Pancreas (tissue), 10 donors: ENCODE data around the gene TRIM36. TPM values are rescaled to one million over a fixed set of nuclear protein-coding genes. Genes with fewer than 3 reads are reported as not detected.

Source experiments
- ATAC-seq, 4 donors: fragments of 200-7000 bp; cut with Tn5 transposase; one replicate each; pipeline versions ENCODE4 v1.8.0 to v1.9.1; 2020; ENCODE audit warnings: mild to moderate bottlenecking in 4 of 4, moderate library complexity in 4 of 4
- DNase-seq, 6 donors: peaks; one replicate each; pipeline ENCODE4 v3.0.0-alpha.2; 2020
- FAIRE-seq: peaks from 2 replicates; lab custom pipeline; 2012; peaks lifted over from hg19 to GRCh38; lab: Jason Lieb, UNC
- H3K27ac ChIP-seq, 4 donors: fragments of 200-600 bp; sonication (generic); 1 replicate in 3 of 4; 2 replicates in 1 of 4; pipeline versions ENCODE4 v1.5.0 to v1.8.0; 2020
- H3K27me3 ChIP-seq, 4 donors: fragments of 200-600 bp; one replicate each; pipeline ENCODE4 v1.8.0; 2021
- H3K36me3 ChIP-seq, 3 donors: fragments of 200-600 bp; sonication (generic) in 1 of 3; one replicate each; pipeline versions ENCODE4 v1.5.0 to v1.8.0; 2020 to 2021
- H3K4me1 ChIP-seq, 3 donors: fragments of 200-600 bp; one replicate each; pipeline ENCODE4 v1.8.0; 2021
- H3K4me3 ChIP-seq, 4 donors: fragments of 200-600 bp; sonication (generic) in 2 of 4; one replicate each; pipeline versions ENCODE4 v1.5.0 to v1.8.0; 2020 to 2021
- H3K9me3 ChIP-seq, 4 donors: fragments of 200-600 bp; one replicate each; pipeline ENCODE4 v1.8.0; 2021
- WGBS, 2 donors: extraction: QIAGEN DNeasy Blood & Tissue Kit; methylation state at CpG; one replicate each; pipeline ENCODE4 v1.1.7; 2013; 5-methylcytosine and 5-hydroxymethylcytosine counted together
- intact Hi-C, 3 donors: fragments of 100-400 bp; cut with DNase I; formaldehyde crosslinking; loops; one replicate each; pipeline versions ENCODE4 v1.11.1 to v1.14.2; 2022
- polyA plus RNA-seq, 2 donors: library from polyadenylated mRNA; stranded (reverse); fragments of 200-250 nt; gene quantifications; one replicate each; pipeline ENCODE4 v1.2.3, GENCODE V29; 2013
- total RNA-seq, 6 donors: library from RNA; stranded (reverse); fragmentation: NEBNext Ultra II Directional in 4 of 6; extraction: Animal tissue kit (Norgen Biotek cat#: 25700) in 4 of 6; gene quantifications; one replicate each; pipeline versions ENCODE4 v1.2.1 to v1.2.4, GENCODE V29; 2021 to 2023
- TF ChIP-seq, protein P1 (sequence below), 4 donors: fragments of 200-600 bp; sonication (generic) in 3 of 4; IDR thresholded peaks; one replicate each; pipeline versions ENCODE4 v1.5.0 to v1.8.0; 2021; ENCODE audit warnings: antibody characterized with exemption in 4 of 4
- donor health status: healthy with polysubstance abuse.
- donor health status: DM: no; HTN: no; CAD: no; lungs with moderate emphysema.
- donor health status: DM: no; HTN: no; CAD: no.
- donor health status: control.
- donor health status: control.
- donor health status: Bipolar disorder and iron deficiency.
- donor health status: DM: yes; HTN: yes; CAD: no.
- donor health status: DM: no; HTN: no; CAD: no.
- donor health status: DM: no; HTN: no; CAD: no.
- donor health status: DM: yes; HTN: yes; CAD: no.

TRIM36 gene
- 1 to 10 TPM in 4 of 6 donors, under 1 TPM in 2; 0.83 to 2.1 (median 1.2) TPM for total RNA-seq
- polyA plus RNA-seq: under 1 TPM; 0.52 to 0.61 TPM

GRCh38 chr5:115169487-115170133 is at the start of gene TRIM36:
Gene TRIM36 (minus strand): TSS chr5:115169908. CDS start chr5:115169634, 274 bp downstream.
- H3K4me3 ChIP-seq: peak within 1 kb of the TSS; percentile 79 to 97 (median 85)
- 0 to 1% methylated on average over 59 to 68 of the region's 68 CpGs for WGBS, 2 donors
- DNase-seq (peak; percentile 93 to 99 (median 98)), ATAC-seq (peak; percentile 94 to 99 (median 98)), FAIRE-seq (no peak)
- no peaks in the 10 kb centered on the region for H3K4me1 ChIP-seq
- no peaks in the 10 kb centered on the region for H3K36me3 ChIP-seq
- TF ChIP-seq, protein P1, sequence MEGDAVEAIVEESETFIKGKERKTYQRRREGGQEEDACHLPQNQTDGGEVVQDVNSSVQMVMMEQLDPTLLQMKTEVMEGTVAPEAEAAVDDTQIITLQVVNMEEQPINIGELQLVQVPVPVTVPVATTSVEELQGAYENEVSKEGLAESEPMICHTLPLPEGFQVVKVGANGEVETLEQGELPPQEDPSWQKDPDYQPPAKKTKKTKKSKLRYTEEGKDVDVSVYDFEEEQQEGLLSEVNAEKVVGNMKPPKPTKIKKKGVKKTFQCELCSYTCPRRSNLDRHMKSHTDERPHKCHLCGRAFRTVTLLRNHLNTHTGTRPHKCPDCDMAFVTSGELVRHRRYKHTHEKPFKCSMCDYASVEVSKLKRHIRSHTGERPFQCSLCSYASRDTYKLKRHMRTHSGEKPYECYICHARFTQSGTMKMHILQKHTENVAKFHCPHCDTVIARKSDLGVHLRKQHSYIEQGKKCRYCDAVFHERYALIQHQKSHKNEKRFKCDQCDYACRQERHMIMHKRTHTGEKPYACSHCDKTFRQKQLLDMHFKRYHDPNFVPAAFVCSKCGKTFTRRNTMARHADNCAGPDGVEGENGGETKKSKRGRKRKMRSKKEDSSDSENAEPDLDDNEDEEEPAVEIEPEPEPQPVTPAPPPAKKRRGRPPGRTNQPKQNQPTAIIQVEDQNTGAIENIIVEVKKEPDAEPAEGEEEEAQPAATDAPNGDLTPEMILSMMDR (IDR thresholded peaks at IDR 0.05): no peak
- intact Hi-C loops: no loop called here
- peaks cover 0 to 6% (median 0%) of the 10 kb centered on the region in 4 donors for H3K27me3 ChIP-seq
- no peaks in the 10 kb centered on the region for H3K9me3 ChIP-seq
- H3K27ac ChIP-seq: peak within 1 kb of the TSS; percentile 58 to 72 (median 66)

DNA sequence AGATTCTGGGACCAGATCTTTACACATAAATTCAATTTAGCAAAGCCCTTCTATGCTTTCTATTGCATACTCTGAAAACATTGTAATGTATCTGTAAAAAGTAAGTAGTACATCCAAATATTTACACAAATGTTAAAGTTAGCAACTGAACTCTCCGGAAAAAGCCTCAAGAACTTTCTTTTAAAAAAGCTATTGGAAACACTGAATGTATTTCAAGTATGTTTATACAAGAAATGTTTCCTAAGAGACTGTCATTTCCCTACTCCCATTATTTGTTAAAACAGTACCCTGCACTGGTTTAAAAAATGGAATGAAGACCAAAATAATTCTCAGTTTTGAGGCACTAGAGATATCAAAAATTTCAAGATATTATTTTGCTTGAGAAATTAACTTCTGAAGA is 44.8 kb upstream of the TRIM36 start:
- no peak for FAIRE-seq
- 22 to 41% methylated on average over 1 of the region's 1 CpG for WGBS, 2 donors

DNA sequence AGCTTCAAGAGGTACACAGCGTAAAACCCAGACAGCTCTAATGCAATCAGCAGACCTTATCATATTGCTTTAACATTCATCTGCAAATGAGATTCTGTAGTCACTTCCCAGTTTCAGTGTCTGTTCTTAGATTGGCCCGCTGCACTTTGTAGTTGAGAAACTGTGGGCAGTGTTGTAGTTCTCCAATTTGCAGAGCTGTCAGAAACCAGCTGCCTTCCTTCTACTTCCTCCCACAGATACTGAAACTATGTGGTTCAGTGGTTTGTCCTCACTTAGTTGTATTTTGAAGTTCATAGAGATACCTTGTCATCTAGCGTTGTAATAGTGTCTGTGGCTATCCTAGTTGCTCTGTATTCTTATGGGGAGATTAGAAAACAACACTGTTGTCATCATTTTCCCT is 39.6 kb upstream of the TRIM36 start:
- TF ChIP-seq, protein P1 (IDR thresholded peaks at IDR 0.05): no peak
- ATAC-seq: peak; percentile 48 to 95 (median 79)
- Histone ChIP-seq H3K9me3 (no peaks in the 10 kb centered on the region), H3K36me3 (peaks cover 0 to 6% (median 0%) of the 10 kb centered on the region in 3 donors), H3K4me1 (peaks cover 0 to 3% (median 0%) of the 10 kb centered on the region in 3 donors), H3K27ac (no peak overlapping the region), H3K27me3 (no peaks in the 10 kb centered on the region), H3K4me3 (no peak overlapping the region)
- intact Hi-C loops: no loop called here
- DNase-seq: peak in 1 of 6 donors; percentile 26
- WGBS, 2 donors: 47 to 59% methylated on average over 3 of the region's 3 CpGs
- FAIRE-seq: peak; percentile 64

More for the DNA sequence above, 44.8 kb upstream of the TRIM36 start:
- H3K4me3 ChIP-seq: no peak overlapping the region
- ATAC-seq (no peak), DNase-seq (no peak)
- intact Hi-C loops: no loop called here
- H3K27ac ChIP-seq: no peak overlapping the region
- H3K27me3 ChIP-seq: no peaks in the 10 kb centered on the region
- H3K4me1 ChIP-seq: peaks cover 0 to 3% (median 0%) of the 10 kb centered on the region in 3 donors
- H3K9me3 ChIP-seq: no peaks in the 10 kb centered on the region
- H3K36me3 ChIP-seq: peaks cover 0 to 6% (median 0%) of the 10 kb centered on the region in 3 donors
- TF ChIP-seq, protein P1 (IDR thresholded peaks at IDR 0.05): no peak

GRCh38 chr5:115202952-115203351 is 33.2 kb upstream of the TRIM36 start:
- Histone ChIP-seq H3K9me3 (no peaks in the 10 kb centered on the region), H3K27ac (no peak overlapping the region), H3K4me1 (no peaks in the 10 kb centered on the region), H3K27me3 (no peaks in the 10 kb centered on the region), H3K4me3 (no peak overlapping the region), H3K36me3 (no peaks in the 10 kb centered on the region)
- intact Hi-C loops: no loop called here
- DNase-seq: no peak
- TF ChIP-seq, protein P1 (IDR thresholded peaks at IDR 0.05): no peak
- FAIRE-seq: no peak
- 94 to 98% methylated on average over 1 of the region's 1 CpG for WGBS, 2 donors
- no peak for ATAC-seq

DNA sequence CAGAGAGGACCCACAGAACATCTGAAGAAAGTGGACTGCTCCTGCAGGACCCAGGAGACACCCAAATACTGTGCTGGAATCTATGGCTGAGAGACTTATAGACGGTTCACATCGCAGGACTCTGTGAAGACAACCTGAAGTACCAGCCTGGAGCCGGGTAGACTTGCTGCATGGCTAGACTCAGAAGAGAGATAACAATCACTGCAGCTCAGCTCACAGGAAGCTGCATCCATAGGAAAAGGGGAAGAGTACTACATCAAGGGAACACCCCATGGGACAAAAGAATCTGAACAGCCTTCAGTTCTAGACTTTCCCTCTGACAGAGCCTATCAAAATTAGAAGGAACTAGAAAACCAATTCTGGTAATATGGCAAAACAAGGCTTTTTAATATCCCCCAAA is 26.5 kb upstream of the TRIM36 start:
- no peak for ATAC-seq

More for the DNA sequence above, 26.5 kb upstream of the TRIM36 start:
- intact Hi-C loops: no loop called here
- 85 to 91% methylated on average over 3 of the region's 3 CpGs for WGBS, 2 donors
- Histone ChIP-seq H3K27me3 (no peaks in the 10 kb centered on the region), H3K36me3 (no peaks in the 10 kb centered on the region), H3K4me3 (no peak overlapping the region), H3K27ac (no peak overlapping the region), H3K9me3 (no peaks in the 10 kb centered on the region), H3K4me1 (peaks cover 13 to 17% (median 16%) of the 10 kb centered on the region in 3 donors)
- TF ChIP-seq, protein P1 (IDR thresholded peaks at IDR 0.05): no peak
- no peak for DNase-seq
- FAIRE-seq: no peak
